Liver (tissue), 9 donors: Measurements from ENCODE around the gene SEC24D. TPM values are rescaled to one million over a fixed set of nuclear protein-coding genes. Genes with fewer than 3 reads are reported as not detected.

ENCODE experiments used
- DNase-seq: peaks from one replicate; pipeline ENCODE4 v3.0.0-alpha.2; 2017; ENCODE audit warnings: low spot score
- H3K27ac ChIP-seq, 2 donors: one replicate each; pipeline ENCODE4 v1.7.0; 2013; ENCODE audit warnings: inconsistent platforms in 2 of 2, low read length in 2 of 2, control low read depth in 1 of 2, low read depth in 1 of 2, mild to moderate bottlenecking in 1 of 2
- H3K27me3 ChIP-seq, 4 donors: one replicate each; pipeline versions ENCODE4 v1.6.1 to v1.7.0; 2013; ENCODE audit warnings: low read length in 3 of 4, inconsistent platforms in 1 of 4, mild to moderate bottlenecking in 1 of 4, moderate library complexity in 1 of 4; ENCODE audit not compliant: control insufficient read depth in 4 of 4, insufficient read depth in 4 of 4
- H3K36me3 ChIP-seq, 4 donors: one replicate each; pipeline versions ENCODE4 v1.6.1 to v1.7.0; 2013; ENCODE audit warnings: low read length in 3 of 4, mild to moderate bottlenecking in 3 of 4, low read depth in 1 of 4, moderate library complexity in 1 of 4; ENCODE audit not compliant: control insufficient read depth in 4 of 4, insufficient read depth in 3 of 4
- H3K4me1 ChIP-seq, 4 donors: one replicate each; pipeline versions ENCODE4 v1.6.1 to v1.7.0; 2013; ENCODE audit warnings: low read length in 3 of 4, mild to moderate bottlenecking in 3 of 4, moderate library complexity in 1 of 4; ENCODE audit not compliant: control insufficient read depth in 4 of 4, insufficient read depth in 4 of 4
- H3K4me3 ChIP-seq, 3 donors: one replicate each; pipeline versions ENCODE4 v1.6.1 to v1.7.0; 2013; ENCODE audit warnings: low read length in 3 of 3, control low read depth in 1 of 3, low read depth in 1 of 3, mild to moderate bottlenecking in 1 of 3
- H3K9ac ChIP-seq, 2 donors: one replicate each; pipeline ENCODE4 v1.7.0; 2013; ENCODE audit warnings: low read length in 2 of 2, mild to moderate bottlenecking in 2 of 2, moderate library complexity in 2 of 2, control low read depth in 1 of 2, low read depth in 1 of 2
- H3K9me3 ChIP-seq, 4 donors: one replicate each; pipeline versions ENCODE4 v1.6.1 to v1.7.0; 2013; ENCODE audit warnings: low read length in 3 of 4; ENCODE audit not compliant: control insufficient read depth in 4 of 4
- ATF3 ChIP-seq: IDR thresholded peaks from 2 replicates; pipeline ENCODE4 v1.6.1; 2016; ENCODE audit warnings: antibody characterized with exemption
- CTCF ChIP-seq: fragments of 150-350 bp; IDR thresholded peaks from 2 replicates; pipeline ENCODE4 v1.5.1; 2017; ENCODE audit warnings: improper control_type of control experiment, low read depth, low read length; ENCODE audit not compliant: missing input control
- EGR1 ChIP-seq, 2 donors: IDR thresholded peaks; 2 replicates each; pipeline ENCODE4 v1.6.1; 2016 to 2018; ENCODE audit warnings: antibody characterized with exemption in 2 of 2, low read depth in 2 of 2
- FOXA1 ChIP-seq: IDR thresholded peaks from 2 replicates; pipeline ENCODE4 v1.6.1; 2016; ENCODE audit warnings: antibody characterized with exemption
- GABPA ChIP-seq, 2 donors: IDR thresholded peaks in 1 of 2; conservative IDR thresholded peaks in 1 of 2; 2 replicates each; pipeline ENCODE4 v1.6.1; 2016; ENCODE audit warnings: antibody characterized with exemption in 2 of 2, mild to moderate bottlenecking in 1 of 2, moderate library complexity in 1 of 2
- HNF4G ChIP-seq: IDR thresholded peaks from 2 replicates; pipeline ENCODE4 v1.6.1; 2016; ENCODE audit warnings: antibody characterized with exemption
- JUND ChIP-seq, 2 donors: IDR thresholded peaks; 2 replicates each; pipeline ENCODE4 v1.6.1; 2016; ENCODE audit warnings: antibody characterized with exemption in 2 of 2
- MAX ChIP-seq: IDR thresholded peaks from 2 replicates; pipeline ENCODE4 v1.6.1; 2016; ENCODE audit warnings: antibody characterized with exemption
- NR2F2 ChIP-seq: IDR thresholded peaks from 2 replicates; pipeline ENCODE4 v1.6.1; 2016; ENCODE audit warnings: antibody characterized with exemption
- RAD21 ChIP-seq, 2 donors: IDR thresholded peaks; 2 replicates each; pipeline ENCODE4 v1.6.1; 2016; ENCODE audit warnings: antibody characterized with exemption in 2 of 2, mild to moderate bottlenecking in 2 of 2
- REST ChIP-seq: IDR thresholded peaks from 2 replicates; pipeline ENCODE4 v1.6.1; 2016; ENCODE audit warnings: antibody characterized with exemption, mild to moderate bottlenecking
- RXRA ChIP-seq, 2 donors: IDR thresholded peaks; 2 replicates each; pipeline ENCODE4 v1.6.1; 2017 to 2018; ENCODE audit warnings: antibody characterized with exemption in 2 of 2, mild to moderate bottlenecking in 1 of 2
- SP1 ChIP-seq: IDR thresholded peaks from 2 replicates; pipeline ENCODE4 v1.6.1; 2018; ENCODE audit warnings: antibody characterized with exemption, mild to moderate bottlenecking
- ZBTB33 ChIP-seq: IDR thresholded peaks from 2 replicates; pipeline ENCODE4 v1.6.1; 2016; ENCODE audit warnings: antibody characterized with exemption
- WGBS: extraction: QIAGEN DNeasy Blood & Tissue Kit; methylation state at CpG from one replicate; pipeline ENCODE4 v1.1.7; 2013; 5-methylcytosine and 5-hydroxymethylcytosine counted together
- polyA plus RNA-seq, 2 donors: library from polyadenylated mRNA; stranded (reverse) in 1 of 2; unstranded in 1 of 2; fragments of 200-250 nt in 1 of 2; fragments of >200 nt in 1 of 2; fragmentation: Nextera tagmentation in 1 of 2; extraction: Ambion mirVana in 1 of 2; gene quantifications; one replicate each; pipeline versions ENCODE4 v1.2.1 to v1.2.3, GENCODE V29; 2013 to 2015
- total RNA-seq, 2 donors: library from RNA; depleted of rRNA; stranded (reverse); fragments of >200 nt; gene quantifications; one replicate each; pipeline ENCODE4 v1.2.3, GENCODE V29; 2014
- donor health status: healthy.
- donor health status: healthy.
- donor health status: healthy.
- donor health status: healthy.
- donor health status: healthy.

Gene SEC24D
- total and polyA plus RNA-seq, 4 donors, result 16.0 to 80.8 (median 33.7) TPM

GRCh38 chr4:118883861-118884260, 47.9 kb upstream of the SEC24D start:
- Histone ChIP-seq H3K9me3 (no peaks in the 10 kb centered on the region), H3K9ac (no peak overlapping the region), H3K36me3 (no peaks in the 10 kb centered on the region), H3K27ac (no peak overlapping the region), H3K27me3 (peaks cover 0 to 2% (median 0%) of the 10 kb centered on the region in 4 donors), H3K4me3 (no peak overlapping the region), H3K4me1 (peaks cover 0 to 11% (median 4%) of the 10 kb centered on the region in 4 donors)
- no peak for TF ChIP-seq ATF3
- TF ChIP-seq RXRA (IDR thresholded peaks at IDR 0.05), result no peak
- no peak for TF ChIP-seq SP1
- TF ChIP-seq EGR1 (IDR thresholded peaks at IDR 0.05; ENCODE audit: low read depth in 2 of 2), result no peak
- TF ChIP-seq MAX, result no peak
- no peak for TF ChIP-seq GABPA (IDR thresholded peaks at IDR 0.05 in 1 of 2, conservative IDR thresholded peaks at IDR 0.05 in 1 of 2)
- no peak for TF ChIP-seq RAD21 (IDR thresholded peaks at IDR 0.05)
- TF ChIP-seq FOXA1, result no peak
- TF ChIP-seq HNF4G, result no peak
- TF ChIP-seq CTCF, result no peak
- TF ChIP-seq JUND (IDR thresholded peaks at IDR 0.05), result no peak
- no peak for TF ChIP-seq NR2F2
- TF ChIP-seq ZBTB33, result no peak
- WGBS, result 82% methylated on average over 1 of the region's 1 CpG
- no peak for DNase-seq

- Histone ChIP-seq H3K4me3 (no peak overlapping the region), H3K9ac (no peak overlapping the region), H3K27me3 (no peaks in the 10 kb centered on the region), H3K9me3 (peaks cover 0 to 3% (median 0%) of the 10 kb centered on the region in 4 donors), H3K36me3 (no peaks in the 10 kb centered on the region), H3K4me1 (peaks cover 0 to 6% (median 1%) of the 10 kb centered on the region in 4 donors), H3K27ac (no peak overlapping the region)
- DNase-seq, result no peak
- 85% methylated on average over 12 of the region's 12 CpGs for WGBS
- TF ChIP-seq REST, result no peak
- no peak for TF ChIP-seq ZBTB33
- no peak for TF ChIP-seq RXRA (IDR thresholded peaks at IDR 0.05)
These were observed 45.7 kb upstream of the SEC24D start for GRCh38 chr4:118881512-118882146.
